HG03575 (cell line): ENCODE measurements around the gene KRABD2.
"Not testable (repeated sequence)": the region's sequence is repeated elsewhere in the genome, so short reads cannot be mapped to it uniquely, and the experiment has no call there.

Experiments
- ATAC-seq: cut with Tn5 transposase; IDR thresholded peaks from one replicate; pipeline ENCODE4 v1.9.1; 2021; ENCODE audit not compliant: unreplicated experiment, insufficient number of reproducible peaks, low FRiP score; ENCODE audit errors: extremely low read depth

The KRABD2 gene

DNA sequence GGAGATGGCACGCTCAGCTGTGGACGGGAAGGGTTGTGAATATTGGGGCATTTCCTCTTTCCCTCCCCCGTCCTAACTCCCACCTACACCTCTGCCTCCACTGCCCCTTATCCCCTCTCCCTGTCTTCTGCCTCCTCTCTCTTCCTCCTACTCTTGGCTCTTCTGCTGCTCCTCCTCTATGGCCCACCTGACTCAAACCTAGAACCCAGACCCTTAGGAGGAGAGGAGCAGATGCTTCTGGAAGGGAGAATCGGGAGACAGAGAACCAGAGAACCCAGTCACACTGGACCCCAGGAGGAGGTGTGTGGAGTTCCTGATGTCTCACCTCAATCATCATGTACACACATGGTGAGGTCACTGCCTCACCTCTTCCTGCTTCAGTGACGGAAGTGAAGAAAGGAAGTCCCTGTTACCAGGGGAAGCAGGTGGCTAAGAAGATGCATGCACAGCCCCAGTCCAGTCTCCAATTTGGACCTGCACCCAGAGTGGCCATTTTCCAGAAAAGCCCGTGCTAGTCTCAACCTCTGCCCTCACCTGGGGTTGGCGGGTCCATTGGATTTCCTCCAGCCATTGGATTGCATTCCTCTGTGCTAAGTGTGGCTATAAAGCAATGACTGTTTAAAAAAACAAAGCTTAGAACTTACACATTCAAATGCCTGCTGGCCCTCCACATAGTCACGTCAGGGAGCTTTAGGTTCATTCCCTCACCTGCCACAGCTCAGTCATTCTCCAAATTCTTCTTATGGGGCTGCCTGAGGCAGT is 17.1 kb upstream of the KRABD2 start:
- no peak for ATAC-seq

DNA sequence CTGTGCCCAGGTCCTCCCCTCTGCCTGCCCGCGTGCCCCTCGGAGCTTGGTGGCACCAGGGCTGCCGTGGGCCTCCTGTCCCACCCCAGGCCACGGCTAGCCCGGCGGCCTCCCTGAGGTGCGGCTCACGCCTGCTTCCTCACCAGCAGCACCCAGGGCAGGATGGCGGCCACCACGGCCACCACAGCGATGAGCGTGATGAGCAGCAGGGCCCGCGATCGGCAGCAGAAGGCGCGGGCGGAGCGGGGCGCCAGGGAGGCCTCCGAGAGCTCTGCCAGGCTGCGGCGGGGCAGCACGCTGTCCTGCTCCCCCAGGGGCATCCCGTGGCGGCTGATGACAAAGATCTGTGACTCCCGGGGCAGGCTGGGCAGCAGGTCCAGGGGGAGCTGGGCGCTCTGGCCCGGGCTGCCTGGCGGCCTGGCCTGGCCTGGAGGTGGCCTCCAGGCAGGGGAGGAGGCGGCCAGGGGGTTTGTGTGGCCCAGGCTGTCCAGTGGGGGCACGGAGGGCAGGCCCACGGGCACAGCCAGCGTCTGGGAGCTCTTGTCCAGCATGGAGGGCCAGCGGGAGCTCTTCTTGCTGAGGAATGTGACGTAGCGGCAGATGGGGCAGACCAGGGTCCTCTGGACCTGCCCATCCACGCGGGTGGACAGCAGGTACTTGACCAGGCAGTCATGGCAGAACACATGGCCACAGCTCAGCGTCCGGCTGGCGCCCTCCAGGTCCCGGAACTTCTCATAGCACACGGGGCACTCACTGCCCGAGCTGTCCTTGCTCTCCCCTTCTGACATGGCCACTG is 16.4 kb upstream of the KRABD2 start:
- ATAC-seq = no peak

DNA sequence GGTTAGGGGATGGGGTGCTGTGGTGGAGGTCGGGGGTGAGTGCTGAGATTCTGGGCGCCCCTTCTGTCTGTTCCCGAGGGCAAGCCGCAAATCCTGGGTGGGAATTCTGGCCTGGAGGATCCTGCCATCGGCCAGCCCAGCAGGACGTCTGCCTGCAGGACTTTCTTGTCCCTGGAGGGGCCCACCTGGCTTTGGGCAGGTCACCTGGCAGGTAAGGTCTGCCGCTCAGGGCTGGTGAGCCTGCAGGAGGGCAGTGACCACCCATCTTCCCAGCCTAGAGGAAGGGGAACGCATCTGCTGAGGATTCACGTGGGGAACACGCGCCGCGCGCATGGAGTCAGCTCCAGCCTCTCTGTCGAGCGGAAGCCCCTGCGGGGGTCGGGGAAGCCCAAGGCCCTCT is 15.8 kb upstream of the KRABD2 start:
- no peak for ATAC-seq

DNA sequence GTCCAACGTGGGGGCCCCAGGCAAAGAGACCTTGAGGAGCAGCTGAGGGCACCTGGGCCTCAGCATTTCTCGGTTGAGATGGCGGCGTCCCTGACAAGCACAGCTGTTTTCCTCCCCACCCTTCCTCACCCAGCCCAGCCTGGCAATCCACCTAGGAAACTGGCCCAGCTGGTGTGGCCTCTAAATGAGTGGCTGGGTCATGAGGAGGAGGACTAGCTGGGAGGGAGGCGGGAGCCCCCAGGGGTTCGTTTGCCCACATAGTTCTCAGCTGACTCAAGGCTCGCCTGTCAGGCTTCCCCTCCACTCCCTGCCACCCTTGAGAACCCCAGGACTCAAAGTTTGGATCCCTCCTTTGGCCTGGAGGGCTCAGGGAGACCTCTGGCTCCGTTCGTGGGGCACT is 15.2 kb upstream of the KRABD2 start:
- no peak for ATAC-seq

DNA sequence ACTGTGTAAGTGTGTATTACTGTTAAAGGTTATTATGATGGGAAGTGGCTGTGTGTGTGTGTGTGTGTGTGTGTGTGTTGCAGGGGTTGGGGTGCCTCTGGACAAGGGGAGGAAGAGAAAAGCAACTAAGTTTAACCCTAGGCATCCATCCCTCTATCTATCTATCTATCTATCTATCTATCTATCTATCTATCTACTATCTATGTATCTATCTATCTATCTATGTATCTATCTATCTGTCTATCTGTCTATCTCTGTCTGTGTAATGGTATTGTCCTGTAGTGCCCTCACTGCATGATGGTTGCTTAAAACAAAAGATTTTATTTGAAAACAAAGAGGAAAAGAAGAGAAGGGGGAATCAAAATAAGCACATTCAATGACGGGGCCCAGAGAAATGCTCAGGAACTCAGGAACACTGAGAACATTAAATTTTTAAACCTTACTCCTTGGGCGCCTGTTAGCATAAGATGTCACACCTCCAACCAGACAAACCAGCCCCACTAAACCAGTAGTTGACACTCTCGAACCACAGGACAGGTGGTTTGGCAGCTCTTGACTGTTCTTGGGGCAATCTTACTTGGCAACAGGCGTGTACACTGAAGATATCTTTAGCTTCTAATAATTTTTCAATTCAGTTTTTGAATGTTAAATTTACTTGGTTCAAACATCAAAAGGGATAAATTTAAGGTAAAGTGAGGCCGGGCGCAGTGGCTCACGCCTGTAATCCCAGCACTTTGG is 11.6 kb upstream of the KRABD2 start:
- ATAC-seq = no peak

DNA sequence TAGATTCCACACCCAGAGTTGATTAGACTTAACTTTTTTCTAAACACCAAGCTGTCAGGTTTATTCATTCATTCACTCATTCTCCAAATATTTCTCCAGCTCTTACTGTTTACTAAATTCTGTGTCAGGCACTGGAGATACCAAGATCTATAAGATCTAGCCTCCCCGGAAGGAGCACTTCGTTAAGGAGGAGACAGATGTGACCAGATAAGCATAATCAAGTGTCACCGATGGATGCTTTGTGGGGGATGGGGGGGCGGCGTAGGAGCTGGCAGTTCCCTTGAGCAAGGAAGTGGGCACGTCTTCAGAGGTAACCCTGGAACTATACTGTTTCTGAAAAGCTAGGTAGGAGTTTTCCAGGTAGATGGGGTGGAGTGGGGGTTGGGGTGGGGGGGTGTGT is 10.3 kb upstream of the KRABD2 start:
- ATAC-seq = no peak

DNA sequence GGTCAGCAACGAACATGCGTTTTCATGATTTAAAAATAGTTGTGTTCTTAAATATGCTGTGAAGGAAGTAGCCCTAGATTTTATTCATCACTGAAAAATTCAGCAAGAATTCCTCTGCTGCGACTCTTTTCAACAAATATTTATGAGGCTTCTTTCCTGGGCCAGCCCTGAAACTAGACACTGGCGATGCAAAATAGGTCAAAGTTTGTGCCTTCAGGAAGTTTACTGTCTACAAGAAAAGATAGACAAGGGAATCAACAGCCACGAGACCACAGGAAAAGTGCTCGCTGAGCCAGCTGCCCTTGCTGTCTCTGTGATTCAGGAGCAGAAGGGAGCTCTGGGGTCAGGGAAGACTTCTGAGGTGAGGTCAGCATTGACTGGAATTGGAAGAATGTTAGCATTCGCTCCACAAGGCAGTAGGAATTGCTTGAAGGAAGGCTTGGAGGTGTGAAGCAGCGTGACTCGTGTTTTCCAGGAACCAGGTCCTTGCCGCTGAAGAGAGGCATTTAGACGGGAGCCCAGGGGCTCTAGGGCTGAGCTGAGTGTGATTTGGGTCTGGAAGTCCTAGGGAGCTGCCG is 8.4 kb upstream of the KRABD2 start:
- ATAC-seq = no peak

DNA sequence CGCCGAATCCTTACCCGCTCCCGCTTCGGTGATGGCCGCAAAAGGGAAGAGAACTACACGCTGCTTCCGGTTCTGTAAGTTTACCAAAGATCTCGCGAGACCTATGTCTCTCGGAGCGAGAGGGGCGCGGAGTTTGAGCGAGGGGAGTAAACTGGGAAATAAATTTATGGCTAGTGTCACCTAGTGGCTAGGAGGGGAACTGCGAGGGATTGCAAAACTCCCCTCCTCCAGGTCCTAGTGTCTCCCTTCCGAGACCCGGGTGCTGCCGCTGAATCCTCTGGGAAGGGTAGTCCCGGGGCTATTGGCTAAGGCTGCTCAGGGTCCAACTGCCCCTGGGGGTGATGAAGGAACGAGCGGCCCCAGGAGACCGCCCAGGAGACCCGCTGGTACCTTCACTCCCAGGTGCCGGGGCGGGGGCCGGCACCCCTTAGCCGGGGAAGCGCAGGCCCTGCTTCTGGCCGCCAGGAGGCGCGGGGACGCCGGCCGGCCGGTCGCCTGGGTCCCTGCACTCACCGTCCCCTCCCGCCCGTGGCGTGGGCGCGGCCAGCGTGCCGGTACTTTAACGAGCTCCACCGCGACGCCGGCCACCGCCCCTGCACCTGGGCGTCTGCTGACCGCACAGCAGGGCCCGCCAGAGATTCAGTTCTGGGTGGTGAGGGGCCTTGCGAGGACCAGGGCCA is 6.8 kb upstream of the KRABD2 start, which contains the start of gene RPL26:
RPL26 (minus strand) TSS at position 51 of the 680 bp plus-strand sequence. CDS start 883 bp downstream, outside the sequence.
- peak; percentile 82 for ATAC-seq

DNA sequence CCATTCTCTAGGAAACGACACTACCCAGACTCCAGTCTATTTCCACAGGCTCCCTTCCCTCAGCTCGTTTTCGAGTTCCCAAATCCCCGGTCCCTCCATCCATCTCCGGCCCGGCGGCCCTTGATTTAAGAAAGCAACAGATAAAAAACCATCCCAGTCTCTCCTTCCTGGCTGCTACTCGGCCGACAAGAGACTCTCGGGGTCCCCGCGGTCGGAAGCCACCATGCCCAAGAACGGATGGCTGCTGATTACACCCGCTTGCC is 6.3 kb upstream of the KRABD2 start:
- ATAC-seq = no peak

DNA sequence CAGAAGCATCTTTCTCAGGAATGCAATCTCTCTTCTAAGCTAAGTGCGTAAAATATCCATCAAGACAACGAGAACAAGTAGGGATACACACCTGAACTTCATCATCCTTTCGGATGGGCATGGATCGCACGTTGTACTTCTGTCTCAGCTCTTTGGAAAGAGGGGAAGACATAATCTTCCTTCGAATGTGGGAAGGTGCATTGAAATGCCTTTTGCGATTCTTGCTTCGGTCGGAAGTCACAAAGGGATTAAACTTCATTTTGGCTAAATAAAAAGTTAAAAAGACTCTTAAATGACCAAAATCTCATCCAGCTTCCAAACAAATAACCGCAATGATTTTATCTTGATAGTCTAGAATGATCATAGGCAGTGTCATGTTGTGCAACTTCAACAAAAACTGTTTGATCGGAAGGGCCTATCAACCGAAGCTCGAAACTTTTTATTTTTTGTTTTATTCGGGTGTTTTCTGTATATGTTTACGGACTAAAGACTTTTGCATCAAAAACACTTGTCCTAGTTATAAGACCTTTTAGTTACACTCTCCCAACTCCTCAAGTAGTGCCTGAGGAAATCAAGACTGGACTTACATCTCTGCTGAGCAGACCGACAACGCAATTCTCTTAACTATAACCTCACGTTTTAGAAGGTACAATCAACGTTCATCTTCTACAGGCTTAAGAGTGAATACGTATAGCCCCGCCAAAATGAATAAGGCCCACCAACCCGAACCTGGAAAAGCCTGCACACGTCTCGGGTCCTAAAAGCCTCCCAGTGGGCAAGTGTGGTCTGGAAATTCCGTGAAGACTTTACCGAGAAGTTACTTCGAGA is 5.8 kb upstream of the KRABD2 start:
- no peak for ATAC-seq

DNA sequence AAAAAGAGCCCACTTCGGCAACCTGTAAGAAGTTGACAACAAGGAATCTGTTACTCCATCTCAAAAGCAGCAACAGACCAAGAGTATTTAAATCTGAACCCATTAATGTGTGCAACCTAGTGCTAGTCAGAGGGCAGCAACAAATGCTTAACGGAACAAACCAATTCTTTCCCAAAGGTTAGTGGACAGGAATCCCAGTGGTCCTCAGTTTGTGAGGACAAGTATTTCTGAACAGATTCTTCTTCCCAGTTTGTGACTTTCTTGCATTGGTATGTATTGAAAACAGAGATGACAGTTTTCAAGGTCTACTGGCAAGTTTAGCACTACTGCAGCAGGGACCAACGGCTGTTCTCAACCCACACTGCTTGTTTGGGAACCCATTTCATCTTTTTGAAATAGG is 3.5 kb upstream of the KRABD2 start:
- no peak for ATAC-seq

DNA sequence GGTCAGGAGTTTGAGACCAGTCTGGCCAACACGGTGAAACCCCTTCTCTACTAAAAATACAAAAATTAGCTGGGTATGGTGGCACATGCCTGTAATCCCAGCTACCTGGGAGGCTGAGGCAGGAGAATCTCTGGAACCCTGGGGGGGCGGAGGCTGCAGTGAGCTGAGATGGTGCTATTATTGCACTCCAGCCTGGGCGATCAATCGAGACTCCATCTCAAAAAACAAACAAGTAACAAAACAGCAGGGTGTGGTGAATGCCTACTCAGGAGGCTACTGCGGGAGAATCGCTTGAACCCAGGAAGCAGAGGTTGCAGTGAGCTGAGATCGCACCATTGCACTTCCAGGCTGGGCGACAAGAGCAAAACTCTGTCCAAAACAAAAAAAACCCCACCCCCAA is 1.6 kb upstream of the KRABD2 start:
- not testable (repeated sequence) for ATAC-seq

DNA sequence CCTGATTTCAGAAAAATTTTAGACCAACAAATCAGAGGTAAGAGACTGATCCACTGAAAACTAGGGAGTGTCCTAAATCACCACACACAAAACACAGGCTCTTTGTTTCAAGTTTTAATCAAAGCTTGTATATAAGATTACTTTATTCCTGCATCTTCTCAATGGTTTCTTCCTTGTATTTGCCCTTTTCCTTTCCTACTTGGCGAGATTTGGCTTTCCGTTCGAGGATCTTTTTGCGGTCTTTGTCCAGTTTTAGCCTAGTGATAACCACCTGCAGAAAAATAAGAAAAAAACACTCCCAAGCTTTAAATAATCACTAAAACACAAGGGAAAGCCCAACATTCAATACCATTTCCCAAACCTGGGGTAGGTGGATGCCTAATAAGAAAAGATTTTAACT is 918 bp upstream of the KRABD2 start:
- ATAC-seq = no peak

DNA sequence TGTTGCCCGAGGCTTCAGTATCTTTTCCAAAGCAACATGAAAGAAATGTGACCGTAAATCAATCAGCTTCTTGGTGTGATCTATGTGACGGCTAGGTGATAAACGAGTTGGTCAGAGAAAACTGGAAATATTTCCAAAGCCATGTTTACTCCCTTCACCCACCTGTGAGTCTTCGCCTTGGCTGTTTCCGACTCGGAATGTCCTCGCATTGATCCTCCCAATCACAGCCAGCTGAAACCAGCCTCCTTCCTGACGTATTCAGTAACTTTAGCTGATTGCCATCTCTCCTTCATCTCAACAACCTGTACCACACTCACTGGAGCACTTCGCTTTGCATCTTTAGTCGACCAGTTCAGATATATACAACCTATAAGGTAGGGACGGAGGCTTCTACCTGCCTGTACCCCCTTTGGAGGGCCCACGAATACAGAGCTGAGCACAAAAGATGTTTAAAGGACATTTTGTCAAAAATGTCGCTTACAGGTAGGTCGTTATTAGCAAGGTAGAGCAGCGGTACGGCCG is 705 bp downstream of the KRABD2 start:
- ATAC-seq = no peak

DNA sequence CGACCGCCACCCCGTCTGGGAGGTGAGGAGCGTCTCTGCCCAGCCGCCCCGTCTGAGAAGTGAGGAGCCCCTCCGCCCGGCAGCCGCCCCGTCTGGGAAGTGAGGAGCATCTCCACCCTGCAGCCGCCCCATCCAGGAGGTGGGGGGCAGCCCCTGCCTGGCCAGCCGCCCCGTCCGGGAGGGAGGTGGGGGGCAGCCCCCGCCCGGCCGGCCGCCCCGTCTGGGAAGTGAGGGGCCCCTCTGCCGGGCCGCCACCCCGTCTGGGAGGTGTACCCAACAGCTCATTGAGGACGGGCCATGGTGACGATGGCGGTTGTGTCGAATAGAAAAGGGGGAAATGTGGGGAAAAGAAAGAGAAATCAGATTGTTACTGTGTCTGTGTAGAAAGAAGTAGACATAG is 2.6 kb downstream of the KRABD2 start:
- ATAC-seq = not testable (repeated sequence)

DNA sequence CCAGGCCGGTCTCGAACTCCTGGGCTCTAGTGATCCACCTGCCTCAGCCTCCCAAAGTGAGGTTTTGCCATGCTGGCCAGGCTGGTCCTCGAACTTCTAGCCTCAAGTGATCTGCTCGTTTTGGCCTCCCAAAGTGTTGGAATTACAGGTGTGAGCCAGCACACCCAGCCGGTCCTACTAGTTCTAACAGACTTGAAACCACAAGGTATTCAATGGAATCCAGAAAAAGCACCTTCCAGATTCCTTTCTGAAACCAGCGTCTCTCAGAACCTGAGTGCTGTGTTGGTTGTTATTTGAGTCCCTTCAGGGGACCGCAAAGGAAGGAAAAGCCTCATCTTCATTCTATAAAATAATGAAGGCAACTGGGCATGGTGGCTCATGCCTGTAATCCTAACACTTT is 4.1 kb downstream of the KRABD2 start:
- ATAC-seq = no peak

DNA sequence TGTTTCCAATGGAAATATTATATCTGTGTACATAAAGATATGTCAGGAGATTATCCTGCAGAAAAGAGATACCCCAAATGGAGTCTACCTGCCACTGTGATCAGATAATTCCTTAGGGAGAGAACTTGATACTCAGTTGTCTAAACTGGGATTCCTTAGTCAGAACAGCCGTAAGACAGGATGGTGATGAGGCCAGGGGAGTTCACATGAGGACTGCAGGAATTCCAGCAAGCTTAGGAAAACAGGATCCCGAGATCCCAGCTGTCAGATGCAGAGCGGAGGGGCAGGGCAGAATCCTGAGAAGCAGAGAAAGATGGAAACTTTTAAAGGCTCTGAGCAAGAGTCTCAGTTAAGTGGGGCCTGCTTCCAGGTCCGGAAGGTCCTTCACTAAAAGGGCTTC is 4.7 kb downstream of the KRABD2 start:
- no peak for ATAC-seq

DNA sequence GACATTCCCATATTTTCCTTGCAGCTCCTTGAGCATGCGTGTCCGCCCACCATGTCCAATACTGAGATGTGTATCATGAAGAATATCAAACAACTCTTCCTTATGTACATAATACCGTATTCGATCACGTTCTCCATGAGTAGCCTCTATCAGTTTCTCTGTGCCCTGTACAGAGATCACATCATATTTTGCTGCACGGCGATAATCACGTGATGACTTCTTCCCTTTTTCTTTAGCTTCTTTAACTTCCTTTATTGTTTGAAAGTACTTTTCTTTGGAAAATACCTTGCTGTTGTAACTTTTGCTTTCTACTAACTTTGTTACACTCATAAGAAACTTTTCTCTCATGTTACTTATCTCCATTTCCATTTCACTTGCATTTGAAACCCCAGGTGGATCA is 6.6 kb downstream of the KRABD2 start:
- ATAC-seq = no peak
